NOMO-1 (cell line): Measurements from ENCODE around the gene ATAD2B.
"Not testable (repeated sequence)": the region's sequence is repeated elsewhere in the genome, so short reads cannot be mapped to it uniquely, and the experiment has no call there.

Experiments used
- DNase-seq, 2 experiments: peaks; one replicate each; lab custom pipeline; 2025; ENCODE audit not compliant: unreplicated experiment in 2 of 2; lab: John Stamatoyannopoulos, UW

ATAD2B gene

DNA sequence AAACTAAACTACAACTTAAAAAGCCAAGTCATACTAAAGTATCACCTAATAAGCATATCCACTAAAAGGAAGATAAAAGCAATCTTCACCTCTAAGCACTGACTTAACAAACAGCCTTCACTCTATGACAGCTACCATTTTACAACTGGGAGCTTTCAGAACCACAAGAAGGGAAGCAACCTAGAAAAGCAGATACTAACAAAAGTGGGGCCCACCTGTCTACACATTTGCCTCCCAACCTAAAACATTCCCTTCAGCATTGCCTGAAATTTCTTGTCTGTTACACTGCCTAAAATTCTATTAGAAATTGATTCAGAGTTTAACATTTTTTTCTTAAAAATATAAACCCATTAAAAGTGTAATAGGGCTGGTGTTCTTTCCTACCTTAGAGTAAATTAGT lies 172.0 kb downstream of the ATAD2B start:
- DNase-seq = no peak

DNA sequence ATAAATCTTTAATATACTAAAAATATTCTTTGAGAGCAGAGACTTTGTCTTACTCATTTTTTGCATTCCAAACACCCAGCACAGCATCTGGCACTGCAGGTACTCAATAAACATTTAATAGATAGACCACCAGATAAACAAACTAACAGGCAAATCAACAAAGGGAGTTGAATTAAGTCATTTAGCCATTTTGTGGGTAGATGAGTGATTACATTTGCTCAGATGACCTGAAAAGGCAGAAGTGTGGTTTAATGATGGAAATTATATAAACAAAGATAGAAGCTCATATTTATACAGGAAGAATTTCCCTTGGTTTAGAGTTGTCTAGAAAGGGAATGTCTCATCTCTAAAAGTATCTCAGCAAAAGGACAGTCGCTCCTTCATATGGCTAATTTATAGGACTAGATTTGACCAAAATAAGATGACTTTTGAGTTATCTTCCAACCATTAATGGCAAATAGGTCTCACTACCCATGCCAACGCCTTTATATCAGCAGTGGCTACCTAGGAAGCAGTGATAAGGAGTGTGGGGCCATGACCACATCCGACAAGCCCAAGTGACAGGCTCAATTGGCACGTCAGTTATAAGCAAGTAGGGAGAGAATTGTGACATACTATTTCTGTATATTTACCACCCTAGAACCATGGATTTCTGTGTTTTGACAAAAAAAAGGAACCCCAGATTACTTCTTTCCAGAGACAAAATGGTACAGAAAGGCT lies 173.5 kb downstream of the ATAD2B start:
- DNase-seq = no peak

- DNase-seq = no peak
Measured at GRCh38 chr2:23751747-23752265, 175.1 kb downstream of the ATAD2B start.

GRCh38 chr2:23746141-23746863 lies 180.6 kb downstream of the ATAD2B start:
- no peak for DNase-seq

DNA sequence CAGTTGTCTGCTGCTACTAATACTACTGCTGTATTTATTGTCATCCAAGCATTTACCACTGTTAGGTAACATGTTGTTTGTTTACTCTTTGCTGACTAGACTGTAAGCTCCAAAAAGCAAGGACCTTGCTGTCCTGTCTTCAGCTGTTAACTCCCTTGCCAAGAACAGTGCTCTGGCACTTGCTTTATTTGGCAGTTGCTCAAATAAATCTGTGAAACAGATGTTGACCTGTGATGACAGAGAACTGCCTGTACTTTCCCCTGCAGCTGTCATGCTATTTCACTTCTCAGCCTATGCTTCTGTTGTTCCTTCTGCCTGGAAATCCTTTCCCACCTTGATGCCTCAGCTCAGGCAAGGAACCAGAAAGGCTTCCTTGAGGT lies 181.2 kb downstream of the ATAD2B start:
- DNase-seq = no peak

DNA sequence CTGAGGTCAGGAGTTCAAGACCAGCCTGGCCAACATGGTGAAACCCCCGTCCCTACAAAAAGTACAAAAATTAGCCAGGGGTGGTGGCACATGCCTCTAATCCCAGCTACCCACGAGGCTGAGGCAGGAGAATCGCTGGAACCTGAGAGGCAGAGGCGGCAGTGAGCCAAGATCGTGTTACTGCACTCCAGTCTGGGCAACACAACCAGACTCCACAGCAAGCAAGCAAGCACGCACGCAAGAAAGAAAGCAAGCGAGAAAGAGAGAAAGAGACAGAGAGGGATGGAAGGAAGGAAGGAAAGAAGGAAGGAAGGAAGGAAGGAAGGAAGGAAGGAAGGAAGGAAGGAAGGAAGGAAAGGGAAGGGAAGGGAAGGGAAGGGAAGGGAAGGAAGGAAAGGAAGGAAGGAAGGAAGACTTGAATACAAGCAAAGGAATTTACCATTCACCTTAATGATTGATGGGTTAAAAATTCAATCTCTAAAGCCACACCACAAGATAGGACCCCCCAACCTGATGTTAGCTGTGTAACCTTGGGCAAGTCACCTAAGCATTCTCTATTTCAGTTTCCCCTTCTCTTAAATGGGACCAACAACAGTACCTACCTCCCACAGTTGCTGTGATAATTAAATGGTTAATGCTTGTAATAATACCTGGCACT lies 181.7 kb downstream of the ATAD2B start:
- DNase-seq = no peak

DNA sequence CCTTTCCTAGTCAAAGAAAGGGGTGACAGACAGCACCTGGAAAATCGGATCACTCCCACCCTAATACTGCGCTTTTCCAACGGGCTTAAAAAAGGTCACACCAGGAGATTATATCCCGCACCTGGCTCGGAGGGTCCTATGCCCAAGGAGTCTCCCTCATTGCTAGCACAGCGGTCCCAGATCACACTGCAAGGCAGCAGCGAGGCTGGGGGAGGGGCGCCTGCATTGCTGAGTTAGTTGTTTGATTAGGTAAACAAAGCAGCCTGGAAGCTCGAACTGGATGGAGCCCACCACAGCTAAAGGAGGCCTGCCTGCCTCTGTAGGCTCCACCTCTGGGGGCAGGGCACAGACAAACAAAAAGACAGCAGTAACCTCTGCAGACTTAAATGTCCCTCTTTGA lies 190.1 kb downstream of the ATAD2B start:
- not testable (repeated sequence) for DNase-seq

DNA sequence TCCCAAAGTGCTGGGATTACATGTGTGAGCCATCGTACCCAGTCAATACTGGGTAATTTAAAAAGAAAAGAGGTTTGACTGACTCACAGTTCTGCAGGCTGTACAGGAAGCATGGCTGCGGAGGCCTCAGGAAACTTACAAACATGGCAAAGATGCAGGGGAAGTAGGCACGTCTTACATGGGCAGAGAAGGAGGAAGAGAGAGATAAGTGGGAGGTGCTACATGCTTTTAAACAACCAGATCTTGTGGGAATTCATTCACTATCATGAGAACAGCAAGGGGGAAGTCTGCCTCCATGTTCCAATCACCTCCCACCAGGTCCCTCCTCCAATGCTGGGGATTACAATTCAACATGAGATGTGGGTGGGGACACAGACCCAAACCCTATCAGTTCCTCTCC lies 192.5 kb downstream of the ATAD2B start:
- no peak for DNase-seq

DNA sequence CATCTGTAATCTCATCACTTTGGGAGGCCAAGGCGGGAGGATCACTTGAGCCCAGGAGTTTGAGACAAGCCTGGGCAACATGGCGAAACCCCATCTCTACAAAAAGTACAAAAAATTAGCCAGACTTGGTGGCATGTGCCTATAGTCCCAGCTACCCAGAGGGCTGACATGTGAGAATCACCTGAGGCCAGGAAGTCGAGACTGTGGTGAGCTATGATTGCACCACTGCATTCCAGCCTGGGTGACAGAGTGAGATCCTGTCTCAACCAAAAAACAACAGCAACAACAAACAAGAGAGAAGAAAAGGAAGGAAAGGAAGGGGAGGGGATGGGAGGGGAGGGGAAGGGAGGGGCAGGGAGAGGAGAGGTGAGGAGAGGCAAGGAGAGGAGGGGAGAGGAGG lies 203.9 kb downstream of the ATAD2B start:
- DNase-seq = not testable (repeated sequence)

- DNase-seq = no peak
Measured at GRCh38 chr2:23722255-23722654, 204.7 kb downstream of the ATAD2B start.

- DNase-seq = no peak
Measured at GRCh38 chr2:23721454-23721826, 205.5 kb downstream of the ATAD2B start.

DNA sequence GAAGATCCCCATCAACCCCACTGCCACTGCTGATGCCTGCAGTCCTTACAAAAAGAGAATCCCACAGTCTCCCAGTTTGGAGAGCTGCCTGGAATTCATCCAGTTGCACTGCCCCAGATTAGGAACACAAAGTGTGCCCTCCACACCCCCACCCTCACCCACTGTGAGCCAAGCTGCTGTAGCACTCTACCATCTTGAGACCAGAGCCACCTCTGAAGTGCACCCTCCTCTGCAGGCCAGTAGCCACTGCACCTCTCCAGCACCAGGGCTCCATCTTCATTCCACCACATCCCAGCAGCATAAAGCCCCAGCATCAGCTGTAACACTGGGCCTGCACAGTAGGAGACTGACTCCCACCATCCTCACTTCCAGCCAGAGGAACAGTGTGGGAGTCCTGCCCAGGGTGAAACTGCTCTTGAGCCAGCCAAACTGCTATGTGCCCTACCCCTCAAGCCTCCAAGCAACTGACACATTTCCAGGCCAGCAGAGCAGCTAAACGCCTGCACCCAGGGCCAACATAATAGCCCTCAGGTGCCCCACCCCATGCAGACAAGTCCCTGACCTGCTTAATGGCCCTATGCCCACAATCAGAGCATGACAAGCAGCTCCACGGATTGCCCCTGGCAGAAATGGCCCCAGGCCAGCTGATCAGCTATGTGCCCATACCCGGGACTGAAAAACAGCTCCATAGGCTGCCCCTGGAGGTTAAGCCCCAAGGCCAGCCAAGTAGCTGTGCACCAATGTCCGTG lies 206.0 kb downstream of the ATAD2B start:
- no peak for DNase-seq

DNA sequence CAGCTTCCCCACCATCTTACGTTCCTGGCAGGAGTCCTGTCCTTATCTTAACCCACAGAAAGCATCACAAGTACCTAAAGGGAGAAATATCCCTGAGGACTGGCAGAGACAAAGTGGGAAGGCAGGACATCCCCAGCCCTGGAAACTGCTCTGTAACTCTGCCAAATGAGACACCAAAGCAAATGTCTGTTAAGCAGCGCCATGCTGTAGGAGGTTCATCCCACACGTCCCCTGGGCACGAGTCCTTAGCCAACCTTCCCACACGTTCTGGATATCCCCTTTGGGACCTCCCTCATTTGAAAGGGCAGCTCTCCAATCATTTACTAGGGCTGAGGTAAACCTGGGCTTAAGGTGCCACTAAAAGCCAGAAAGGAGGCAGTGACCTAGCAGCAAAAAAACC lies 207.2 kb downstream of the ATAD2B start:
- DNase-seq = no peak

GRCh38 chr2:23718931-23719700 lies 207.8 kb downstream of the ATAD2B start:
- DNase-seq = no peak

DNA sequence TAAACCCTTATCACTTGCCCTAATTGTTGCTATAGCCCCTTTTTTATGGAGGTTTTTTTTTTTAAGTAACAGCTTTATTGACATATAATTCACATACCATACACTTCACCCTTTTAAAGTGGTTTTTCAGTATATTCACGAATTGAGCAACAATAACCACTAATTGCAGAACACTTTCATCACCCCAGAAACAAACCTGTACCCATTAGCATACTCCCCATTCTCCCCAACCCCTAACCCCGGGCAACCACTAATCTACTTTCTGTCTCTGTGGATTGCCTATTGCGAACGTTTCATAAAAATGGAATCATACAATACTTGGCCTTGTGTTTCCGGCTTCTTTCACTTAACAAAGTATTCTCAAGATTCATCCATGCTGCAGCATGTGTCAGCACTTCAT lies 213.6 kb downstream of the ATAD2B start:
- DNase-seq = no peak

- DNase-seq = no peak
Measured at GRCh38 chr2:23712756-23713151, 214.2 kb downstream of the ATAD2B start.

- no peak for DNase-seq
Measured at GRCh38 chr2:23711979-23712755, 214.8 kb downstream of the ATAD2B start.

GRCh38 chr2:23709311-23709710 lies 217.6 kb downstream of the ATAD2B start:
- DNase-seq = no peak

- no peak for DNase-seq
Measured at GRCh38 chr2:23708771-23709170, 218.2 kb downstream of the ATAD2B start.

DNA sequence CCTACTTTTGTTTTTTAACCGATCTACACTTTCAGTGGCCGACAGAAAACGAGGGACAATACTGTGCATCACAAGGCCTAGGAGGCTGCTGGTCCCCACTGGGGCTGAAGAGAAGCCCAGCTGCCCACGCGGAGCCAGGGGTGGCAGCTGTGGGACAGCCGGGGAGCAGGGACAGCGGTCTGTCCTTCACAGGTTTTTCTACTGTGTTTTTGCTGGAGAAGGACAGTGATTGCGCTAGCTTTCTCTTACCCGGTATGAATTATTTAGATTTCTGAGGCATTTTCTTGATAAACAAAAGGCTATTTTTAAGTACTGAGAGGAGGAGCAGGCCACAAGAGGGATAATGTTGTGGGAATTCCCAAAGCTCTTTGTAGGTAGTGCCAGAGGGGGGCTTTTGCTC lies 219.8 kb downstream of the ATAD2B start:
- DNase-seq = no peak
